PC-3 (cell line): ENCODE measurements around the gene ARHGAP26.

ENCODE experiments used
- EZH2 ChIP-seq: fragments of 300-600 bp; sonication (generic); IDR thresholded peaks from one replicate; pipeline ENCODE4 v1.6.1; 2017; ENCODE audit warnings: antibody characterized with exemption, mild to moderate bottlenecking, low read length; ENCODE audit not compliant: unreplicated experiment
- EZH2phosphoT487 ChIP-seq: fragments of 300-600 bp; sonication (generic); IDR thresholded peaks from 2 replicates; pipeline ENCODE4 v1.6.1; 2018; ENCODE audit warnings: mild to moderate bottlenecking, antibody characterized with exemption, low read length, borderline replicate concordance
- TF ChIP-seq, protein P1 (sequence below): fragments of 300-600 bp; sonication (generic); conservative IDR thresholded peaks from 2 replicates; pipeline ENCODE4 v1.5.1; 2017; ENCODE audit warnings: antibody characterized with exemption, low read depth, mild to moderate bottlenecking, low read length

DNA sequence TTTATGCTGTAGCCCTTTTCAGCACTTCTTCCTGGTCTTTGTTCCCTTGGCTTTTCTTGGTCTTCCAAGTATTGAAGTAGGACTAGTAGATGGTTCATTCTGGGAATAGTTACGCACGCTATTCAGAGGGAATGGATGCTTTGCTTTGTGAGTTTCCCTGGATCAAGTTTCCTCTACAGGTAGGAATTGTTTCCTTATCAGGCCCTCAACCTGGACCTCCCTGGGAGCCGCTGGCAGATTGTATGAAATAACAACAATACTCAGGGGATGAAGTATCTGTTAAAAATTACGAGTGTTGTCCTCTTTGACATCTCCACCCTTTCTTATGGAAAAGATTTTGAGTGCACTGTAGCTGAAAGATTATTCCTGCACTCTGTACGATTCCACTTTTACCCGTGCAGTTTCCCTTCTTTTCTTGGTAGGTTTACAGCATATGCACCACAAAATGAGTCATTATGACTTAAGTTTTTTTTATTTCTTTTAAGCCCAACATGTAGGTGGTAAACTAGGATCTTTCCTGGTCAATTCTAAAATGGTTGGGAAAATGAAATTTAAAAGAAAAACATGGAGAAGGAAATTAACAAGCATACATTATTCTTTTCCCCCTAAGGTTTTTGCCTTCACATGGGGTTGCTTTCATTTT is 57.9 kb downstream of the ARHGAP26 start:
- TF ChIP-seq, protein P1, sequence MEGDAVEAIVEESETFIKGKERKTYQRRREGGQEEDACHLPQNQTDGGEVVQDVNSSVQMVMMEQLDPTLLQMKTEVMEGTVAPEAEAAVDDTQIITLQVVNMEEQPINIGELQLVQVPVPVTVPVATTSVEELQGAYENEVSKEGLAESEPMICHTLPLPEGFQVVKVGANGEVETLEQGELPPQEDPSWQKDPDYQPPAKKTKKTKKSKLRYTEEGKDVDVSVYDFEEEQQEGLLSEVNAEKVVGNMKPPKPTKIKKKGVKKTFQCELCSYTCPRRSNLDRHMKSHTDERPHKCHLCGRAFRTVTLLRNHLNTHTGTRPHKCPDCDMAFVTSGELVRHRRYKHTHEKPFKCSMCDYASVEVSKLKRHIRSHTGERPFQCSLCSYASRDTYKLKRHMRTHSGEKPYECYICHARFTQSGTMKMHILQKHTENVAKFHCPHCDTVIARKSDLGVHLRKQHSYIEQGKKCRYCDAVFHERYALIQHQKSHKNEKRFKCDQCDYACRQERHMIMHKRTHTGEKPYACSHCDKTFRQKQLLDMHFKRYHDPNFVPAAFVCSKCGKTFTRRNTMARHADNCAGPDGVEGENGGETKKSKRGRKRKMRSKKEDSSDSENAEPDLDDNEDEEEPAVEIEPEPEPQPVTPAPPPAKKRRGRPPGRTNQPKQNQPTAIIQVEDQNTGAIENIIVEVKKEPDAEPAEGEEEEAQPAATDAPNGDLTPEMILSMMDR, result no peak
- TF ChIP-seq EZH2, result no peak
- no peak for TF ChIP-seq EZH2phosphoT487
